WTC11 (cell line): Measurements from ENCODE around the gene SGSM2. TPM values are rescaled to one million over a fixed set of nuclear protein-coding genes. Genes with fewer than 3 reads are reported as not detected.

Source experiments
- ATAC-seq: fragments of 200-7000 bp; cut with Tn5 transposase; 2 replicates; pipeline ENCODE4 v1.10.0; 2021; ENCODE audit warnings: mild to moderate bottlenecking, moderate library complexity
- CTCF ChIA-PET: fragments of 300-600 bp; sonication (Branson Sonifier 250); formaldehyde crosslinking; loops from one replicate; lab custom pipeline; 2021; ENCODE audit warnings: antibody characterized with exemption; lab: Charles Lee
- POLR2A ChIA-PET: fragments of 350-600 bp; sonication (Branson Sonifier 250); formaldehyde crosslinking; loops from one replicate; lab custom pipeline; 2021; ENCODE audit warnings: antibody characterized with exemption; lab: Charles Lee
- DNase-seq: peaks from one replicate; pipeline ENCODE4 v3.0.0; 2021; ENCODE audit warnings: low spot score
- H3K27ac Mint-ChIP-seq: 2 replicates; pipeline ENCODE4 v1.8.0; 2021; ENCODE audit warnings: mixed read lengths
- H3K27me3 Mint-ChIP-seq: 2 replicates; pipeline ENCODE4 v1.8.0; 2021; ENCODE audit warnings: low read depth, mild to moderate bottlenecking, moderate library complexity, mixed read lengths
- H3K36me3 Mint-ChIP-seq: 2 replicates; pipeline ENCODE4 v1.8.0; 2021; ENCODE audit warnings: mixed read lengths
- H3K4me1 Mint-ChIP-seq: 2 replicates; pipeline ENCODE4 v1.8.0; 2022; ENCODE audit warnings: mixed read lengths
- H3K4me3 Mint-ChIP-seq: 2 replicates; pipeline ENCODE4 v1.8.0; 2021; ENCODE audit warnings: mild to moderate bottlenecking, moderate library complexity, mixed read lengths
- H3K9me3 Mint-ChIP-seq: 2 replicates; pipeline ENCODE4 v1.8.0; 2021; ENCODE audit warnings: mixed read lengths
- AR ChIP-seq: fragments of 250-450 bp; sonication (Bioruptor Pico); IDR thresholded peaks from 2 replicates; pipeline ENCODE4 v1.9.0; 2021; ENCODE audit warnings: mild to moderate bottlenecking
- E2F1 ChIP-seq: sonication (generic); formaldehyde crosslinking; IDR thresholded peaks from 2 replicates; pipeline ENCODE4 v1.8.0; 2022; ENCODE audit warnings: mild to moderate bottlenecking, missing genetic modification reagents
- E2F4 ChIP-seq: sonication (generic); formaldehyde crosslinking; IDR thresholded peaks from 2 replicates; pipeline ENCODE4 v1.8.1; 2022; ENCODE audit warnings: low read depth, mild to moderate bottlenecking, moderate library complexity, missing genetic modification reagents, borderline replicate concordance
- FOXJ3 ChIP-seq: sonication (generic); formaldehyde crosslinking; IDR thresholded peaks from 2 replicates; pipeline ENCODE4 v1.9.0; 2021; ENCODE audit warnings: missing genetic modification reagents, mild to moderate bottlenecking, borderline replicate concordance
- GTF2I ChIP-seq: fragments of 250-450 bp; sonication (Bioruptor Pico); conservative IDR thresholded peaks from 2 replicates; pipeline ENCODE4 v1.4.0; 2021; ENCODE audit warnings: mild to moderate bottlenecking
- IRF2 ChIP-seq: sonication (generic); formaldehyde crosslinking; IDR thresholded peaks from 2 replicates; pipeline ENCODE4 v1.8.0; 2022; ENCODE audit warnings: low read depth, missing genetic modification reagents, borderline replicate concordance
- JAZF1 ChIP-seq: fragments of 250-450 bp; sonication (Bioruptor Pico); IDR thresholded peaks from 2 replicates; pipeline ENCODE4 v1.9.0; 2021; ENCODE audit warnings: moderate library complexity, mild to moderate bottlenecking, inconsistent platforms
- KAT7 ChIP-seq: sonication (generic); formaldehyde crosslinking; IDR thresholded peaks from 2 replicates; pipeline ENCODE4 v1.8.1; 2023; ENCODE audit warnings: missing genetic modification reagents, mild to moderate bottlenecking, borderline replicate concordance
- MXD4 ChIP-seq: fragments of 250-450 bp; sonication (Bioruptor Pico); IDR thresholded peaks from 2 replicates; pipeline ENCODE4 v1.8.0; 2021; ENCODE audit warnings: mild to moderate bottlenecking, moderate library complexity, borderline replicate concordance
- NFATC4 ChIP-seq: fragments of 250-450 bp; sonication (Bioruptor Pico); IDR thresholded peaks from 2 replicates; pipeline ENCODE4 v1.9.0; 2021; ENCODE audit warnings: mild to moderate bottlenecking
- NR1H2 ChIP-seq: sonication (generic); formaldehyde crosslinking; IDR thresholded peaks from 2 replicates; pipeline ENCODE4 v1.9.0; 2021; ENCODE audit warnings: mild to moderate bottlenecking, moderate library complexity, missing genetic modification reagents
- OVOL2 ChIP-seq: fragments of 250-450 bp; sonication (Bioruptor Pico); IDR thresholded peaks from 2 replicates; pipeline ENCODE4 v1.9.0; 2021; ENCODE audit warnings: mild to moderate bottlenecking, borderline replicate concordance
- SOX15 ChIP-seq: fragments of 250-450 bp; sonication (Bioruptor Pico); IDR thresholded peaks from 2 replicates; pipeline ENCODE4 v1.9.0; 2021; ENCODE audit warnings: mild to moderate bottlenecking
- ZNF532 ChIP-seq: fragments of 250-450 bp; sonication (Bioruptor Pico); IDR thresholded peaks from 2 replicates; pipeline ENCODE4 v1.9.0; 2021; ENCODE audit warnings: mild to moderate bottlenecking, borderline replicate concordance
- total RNA-seq: library from RNA; stranded (reverse); gene quantifications from 3 replicates; pipeline ENCODE4 v1.2.3, GENCODE V29; 2021
- TF ChIP-seq, protein P1 (sequence below): sonication (generic); formaldehyde crosslinking; IDR thresholded peaks from 2 replicates; pipeline ENCODE4 v1.8.1; 2023; ENCODE audit warnings: mild to moderate bottlenecking, missing genetic modification reagents, moderate library complexity
- TF ChIP-seq, protein P2 (sequence below): sonication (generic); formaldehyde crosslinking; IDR thresholded peaks from 2 replicates; pipeline ENCODE4 v1.8.1; 2023; ENCODE audit warnings: mild to moderate bottlenecking, missing genetic modification reagents, moderate library complexity
- TF ChIP-seq, protein P3 (sequence below): sonication (generic); formaldehyde crosslinking; IDR thresholded peaks from 2 replicates; pipeline ENCODE4 v1.8.1; 2023; ENCODE audit warnings: mild to moderate bottlenecking, missing genetic modification reagents
- TF ChIP-seq, protein P4 (sequence below): sonication (generic); formaldehyde crosslinking; IDR thresholded peaks from 2 replicates; pipeline ENCODE4 v1.8.0; 2023; ENCODE audit warnings: mild to moderate bottlenecking, missing genetic modification reagents
- TF ChIP-seq, protein P5 (sequence below): sonication (generic); formaldehyde crosslinking; IDR thresholded peaks from 2 replicates; pipeline ENCODE4 v1.8.1; 2022; ENCODE audit warnings: mild to moderate bottlenecking, missing genetic modification reagents, moderate library complexity, borderline replicate concordance

The SGSM2 gene
- total RNA-seq, 1 experiment from 2014 or later: 50.3 TPM

DNA sequence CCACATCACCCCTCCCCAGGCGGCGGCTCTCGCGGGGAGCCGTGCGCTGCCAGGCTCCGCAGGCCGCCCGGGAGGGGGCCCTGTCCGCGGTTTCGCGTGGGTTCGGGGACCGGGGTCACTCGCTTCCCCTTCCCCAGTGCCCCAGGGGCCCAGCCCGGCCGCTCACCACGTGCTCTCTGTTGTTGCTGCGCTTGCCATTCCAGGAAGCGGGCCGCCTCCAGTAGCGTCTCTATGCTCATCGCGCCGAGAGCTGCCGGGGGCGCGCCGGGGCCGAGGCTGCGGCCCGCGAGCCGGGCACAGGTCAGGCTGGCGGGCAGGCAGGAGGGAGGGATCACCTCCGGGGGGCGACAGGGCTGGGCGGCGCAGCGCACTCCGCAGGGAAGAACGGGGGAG lies 63.2 kb downstream of the SGSM2 start:
- H3K27me3 Mint-ChIP-seq: 0 out of 2 replicates have a peak, but pooled peaks cover 5% of the 10 kb centered on the region
- peak; percentile 69 for DNase-seq
- POLR2A ChIA-PET: interaction anchor here (1.1 to 2.8 kb wide), 4 partner anchors 12 to 52 kb away, joined by 5 to 12 read pairs (median 6); no protein-coding TSS in a partner anchor
- TF ChIP-seq GTF2I: no peak
- TF ChIP-seq, protein P1, sequence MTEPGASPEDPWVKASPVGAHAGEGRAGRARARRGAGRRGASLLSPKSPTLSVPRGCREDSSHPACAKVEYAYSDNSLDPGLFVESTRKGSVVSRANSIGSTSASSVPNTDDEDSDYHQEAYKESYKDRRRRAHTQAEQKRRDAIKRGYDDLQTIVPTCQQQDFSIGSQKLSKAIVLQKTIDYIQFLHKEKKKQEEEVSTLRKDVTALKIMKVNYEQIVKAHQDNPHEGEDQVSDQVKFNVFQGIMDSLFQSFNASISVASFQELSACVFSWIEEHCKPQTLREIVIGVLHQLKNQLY: no peak
- no peak for TF ChIP-seq SOX15 (CRISPR knock-in tag)
- TF ChIP-seq NFATC4 (CRISPR knock-in tag): no peak
- TF ChIP-seq, protein P2, sequence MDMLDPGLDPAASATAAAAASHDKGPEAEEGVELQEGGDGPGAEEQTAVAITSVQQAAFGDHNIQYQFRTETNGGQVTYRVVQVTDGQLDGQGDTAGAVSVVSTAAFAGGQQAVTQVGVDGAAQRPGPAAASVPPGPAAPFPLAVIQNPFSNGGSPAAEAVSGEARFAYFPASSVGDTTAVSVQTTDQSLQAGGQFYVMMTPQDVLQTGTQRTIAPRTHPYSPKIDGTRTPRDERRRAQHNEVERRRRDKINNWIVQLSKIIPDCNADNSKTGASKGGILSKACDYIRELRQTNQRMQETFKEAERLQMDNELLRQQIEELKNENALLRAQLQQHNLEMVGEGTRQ (CRISPR knock-in tag): peak; percentile 48; the same call in 1 of the 2 replicates
- TF ChIP-seq NR1H2 (CRISPR knock-in tag): no peak
- no peak for TF ChIP-seq KAT7 (CRISPR knock-in tag)
- TF ChIP-seq OVOL2 (CRISPR knock-in tag): no peak
- no peak for TF ChIP-seq FOXJ3 (CRISPR knock-in tag)
- TF ChIP-seq, protein P3, sequence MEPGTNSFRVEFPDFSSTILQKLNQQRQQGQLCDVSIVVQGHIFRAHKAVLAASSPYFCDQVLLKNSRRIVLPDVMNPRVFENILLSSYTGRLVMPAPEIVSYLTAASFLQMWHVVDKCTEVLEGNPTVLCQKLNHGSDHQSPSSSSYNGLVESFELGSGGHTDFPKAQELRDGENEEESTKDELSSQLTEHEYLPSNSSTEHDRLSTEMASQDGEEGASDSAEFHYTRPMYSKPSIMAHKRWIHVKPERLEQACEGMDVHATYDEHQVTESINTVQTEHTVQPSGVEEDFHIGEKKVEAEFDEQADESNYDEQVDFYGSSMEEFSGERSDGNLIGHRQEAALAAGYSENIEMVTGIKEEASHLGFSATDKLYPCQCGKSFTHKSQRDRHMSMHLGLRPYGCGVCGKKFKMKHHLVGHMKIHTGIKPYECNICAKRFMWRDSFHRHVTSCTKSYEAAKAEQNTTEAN (CRISPR knock-in tag): no peak
- TF ChIP-seq AR (CRISPR knock-in tag): no peak
- TF ChIP-seq, protein P4, sequence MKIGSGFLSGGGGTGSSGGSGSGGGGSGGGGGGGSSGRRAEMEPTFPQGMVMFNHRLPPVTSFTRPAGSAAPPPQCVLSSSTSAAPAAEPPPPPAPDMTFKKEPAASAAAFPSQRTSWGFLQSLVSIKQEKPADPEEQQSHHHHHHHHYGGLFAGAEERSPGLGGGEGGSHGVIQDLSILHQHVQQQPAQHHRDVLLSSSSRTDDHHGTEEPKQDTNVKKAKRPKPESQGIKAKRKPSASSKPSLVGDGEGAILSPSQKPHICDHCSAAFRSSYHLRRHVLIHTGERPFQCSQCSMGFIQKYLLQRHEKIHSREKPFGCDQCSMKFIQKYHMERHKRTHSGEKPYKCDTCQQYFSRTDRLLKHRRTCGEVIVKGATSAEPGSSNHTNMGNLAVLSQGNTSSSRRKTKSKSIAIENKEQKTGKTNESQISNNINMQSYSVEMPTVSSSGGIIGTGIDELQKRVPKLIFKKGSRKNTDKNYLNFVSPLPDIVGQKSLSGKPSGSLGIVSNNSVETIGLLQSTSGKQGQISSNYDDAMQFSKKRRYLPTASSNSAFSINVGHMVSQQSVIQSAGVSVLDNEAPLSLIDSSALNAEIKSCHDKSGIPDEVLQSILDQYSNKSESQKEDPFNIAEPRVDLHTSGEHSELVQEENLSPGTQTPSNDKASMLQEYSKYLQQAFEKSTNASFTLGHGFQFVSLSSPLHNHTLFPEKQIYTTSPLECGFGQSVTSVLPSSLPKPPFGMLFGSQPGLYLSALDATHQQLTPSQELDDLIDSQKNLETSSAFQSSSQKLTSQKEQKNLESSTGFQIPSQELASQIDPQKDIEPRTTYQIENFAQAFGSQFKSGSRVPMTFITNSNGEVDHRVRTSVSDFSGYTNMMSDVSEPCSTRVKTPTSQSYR (CRISPR knock-in tag): no peak
- TF ChIP-seq E2F4 (CRISPR knock-in tag): no peak
- TF ChIP-seq IRF2: no peak
- TF ChIP-seq JAZF1 (CRISPR knock-in tag): no peak
- no peak for TF ChIP-seq MXD4 (CRISPR knock-in tag)
- TF ChIP-seq ZNF532 (CRISPR knock-in tag): no peak
- TF ChIP-seq, protein P5, sequence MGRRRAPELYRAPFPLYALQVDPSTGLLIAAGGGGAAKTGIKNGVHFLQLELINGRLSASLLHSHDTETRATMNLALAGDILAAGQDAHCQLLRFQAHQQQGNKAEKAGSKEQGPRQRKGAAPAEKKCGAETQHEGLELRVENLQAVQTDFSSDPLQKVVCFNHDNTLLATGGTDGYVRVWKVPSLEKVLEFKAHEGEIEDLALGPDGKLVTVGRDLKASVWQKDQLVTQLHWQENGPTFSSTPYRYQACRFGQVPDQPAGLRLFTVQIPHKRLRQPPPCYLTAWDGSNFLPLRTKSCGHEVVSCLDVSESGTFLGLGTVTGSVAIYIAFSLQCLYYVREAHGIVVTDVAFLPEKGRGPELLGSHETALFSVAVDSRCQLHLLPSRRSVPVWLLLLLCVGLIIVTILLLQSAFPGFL (CRISPR knock-in tag): no peak
- no peak for TF ChIP-seq E2F1 (CRISPR knock-in tag)

More for the DNA sequence above, 63.2 kb downstream of the SGSM2 start:
- Mint-ChIP-seq H3K36me3 (no peaks in the 10 kb centered on the region), H3K27ac (no peak overlapping the region), H3K9me3 (no peaks in the 10 kb centered on the region), H3K4me3 (peak overlapping the region; percentile 95), H3K4me1 (peaks cover 35% of the 10 kb centered on the region)
- CTCF ChIA-PET: interaction anchor here (1.8 to 7.0 kb wide), 3 partner anchors 12 to 17 kb away, joined by 8 to 60 read pairs (median 57); no protein-coding TSS in a partner anchor
- no peak for ATAC-seq
